ENCODE results near the gene MAP3K10. TPM values are rescaled to one million over a fixed set of nuclear protein-coding genes. Genes with fewer than 3 reads are reported as not detected.
A peak's percentile ranks its signal among the peaks of the same experiment; 100 is the strongest.

The MAP3K10 gene
- total and polyA plus RNA-seq, 2 of the 4 experiments (the other 2 are of a cell fraction): 1.8 to 5.5 TPM

DNA sequence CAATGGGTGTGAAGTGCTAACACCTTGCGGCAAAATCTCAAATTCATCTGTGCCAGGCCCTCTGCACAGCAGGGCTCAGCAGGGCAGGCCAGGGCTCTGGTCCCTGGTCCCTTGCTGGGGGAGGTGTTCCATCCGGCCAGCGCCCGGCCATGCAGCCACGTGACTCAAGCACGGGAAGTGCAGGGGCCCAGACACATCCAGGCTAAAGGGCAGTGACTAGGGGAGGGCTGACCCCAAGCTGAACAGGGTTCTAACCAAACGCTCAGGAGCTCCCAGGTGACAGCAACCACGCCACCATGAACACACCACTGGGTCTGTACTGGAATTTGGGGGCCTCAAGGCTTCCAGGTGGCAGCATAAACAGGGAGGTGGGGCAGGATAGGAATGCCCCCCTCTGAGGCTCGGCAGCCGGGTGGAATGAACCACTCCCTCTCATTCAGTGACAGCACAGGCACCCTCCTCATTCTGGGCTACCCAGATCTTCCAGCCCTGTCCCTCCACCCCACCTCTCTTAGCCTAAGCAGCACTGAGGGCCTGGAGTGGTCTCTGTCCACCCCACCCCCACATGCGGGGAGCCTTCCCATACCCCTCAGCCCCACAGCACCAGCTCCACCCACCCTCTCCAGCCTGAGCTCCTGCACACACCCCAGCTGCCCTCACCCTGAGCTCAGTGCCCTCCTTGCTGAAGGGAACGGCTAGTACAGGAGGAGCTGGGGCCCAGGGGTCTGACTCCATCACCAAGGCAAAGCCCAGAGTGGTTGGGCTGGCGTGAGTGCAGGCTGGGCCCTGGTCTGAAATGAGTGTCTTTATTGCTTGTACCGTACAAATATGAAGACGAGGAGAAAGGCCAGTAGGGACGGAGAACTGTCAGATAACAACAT, 40.6 kb downstream of the MAP3K10 start:
- Histone ChIP-seq H2BK120ac (ENCODE audit: low read depth, low read length) (no peak overlapping the region), H3K9me3 (ENCODE audit: control insufficient read depth, insufficient read depth, low read length) (no peaks in the 10 kb centered on the region), H3K9ac (ENCODE audit: low read depth, low read length) (no peak overlapping the region), H3K14ac (replicated peaks; ENCODE audit: low read depth, low read length) (peak overlapping the region; percentile 55), H3K27me3 (ENCODE audit: control insufficient read depth, insufficient read depth, low read length) (no peaks in the 10 kb centered on the region), H3K4ac (ENCODE audit: low read depth, low read length) (peak overlapping the region; percentile 82; the same call in 1 of the 2 replicates), H4K8ac (ENCODE audit: low read depth in 2 of 2, low read length in 2 of 2) (peak overlapping the region; percentile 80 to 89), H3K27ac (ENCODE audit: insufficient read depth, low read length) (peak overlapping the region; percentile 26; the same call in 1 of the 2 replicates), H3K56ac (ENCODE audit: extremely low read depth, insufficient read depth, low read length) (no peak overlapping the region), H3K4me1 (ENCODE audit: control insufficient read depth, insufficient read depth, low read length) (peaks cover 12% of the 10 kb centered on the region), H4K5ac (ENCODE audit: low read depth, low read length) (peak overlapping the region; percentile 90), H3K36me3 (ENCODE audit: control insufficient read depth, insufficient read depth, low read length) (peaks cover 28% of the 10 kb centered on the region), H2BK20ac (ENCODE audit: low read depth, low read length) (peak overlapping the region; percentile 33; the same call in 1 of the 2 replicates), H3K18ac (ENCODE audit: low read depth, low read length) (peak overlapping the region; percentile 74; the same call in 1 of the 2 replicates), H3K79me1 (ENCODE audit: low read depth in 1 of 2, low read length in 2 of 2) (0 out of 4 replicates have a peak, but pooled peaks cover 4 to 7% of the 10 kb centered on the region in 2 experiments), H2AK5ac (ENCODE audit: low read depth, low read length) (peak overlapping the region; percentile 79), H4K91ac (ENCODE audit: insufficient read depth, low read depth, low read length) (peak overlapping the region; percentile 39), H2BK15ac (ENCODE audit: low read depth, low read length) (no peak overlapping the region), H2AFZ (replicated peaks; ENCODE audit: low read length, poor library complexity) (peak overlapping the region; percentile 84), H3K23ac (ENCODE audit: low read depth, low read length) (peak overlapping the region; percentile 48; the same call in 1 of the 2 replicates), H2AK9ac (replicated peaks; ENCODE audit: low read depth, low read length, poor library complexity) (peak overlapping the region; percentile 81), H2BK5ac (ENCODE audit: low read depth, low read length, poor library complexity, severe bottlenecking) (peak overlapping the region; percentile 83), H3K9me1 (ENCODE audit: insufficient read depth, low read length) (peaks cover 13% of the 10 kb centered on the region), H3K4me2 (ENCODE audit: low read depth, low read length) (peak overlapping the region; percentile 65; the same call in 1 of the 2 replicates), H3K4me3 (ENCODE audit: insufficient read depth, low read depth, low read length) (no peak overlapping the region), H4K20me1 (ENCODE audit: insufficient read depth, low read length) (no peaks in the 10 kb centered on the region)
- dilution Hi-C loops (cut with HindIII; ENCODE audit: low sequenced_read_pairs, unreplicated experiment): no loop called here
- 11% methylated on average over 2 of the region's 16 CpGs; no CpG with 5 or more reads in 1 of the 2 experiments for WGBS, 2 experiments (ENCODE audit: extremely low coverage in 2 of 2, insufficient read length in 1 of 2)
- ATAC-seq (ENCODE audit: low read depth): peak; percentile 74
- intact Hi-C loops (cut with micrococcal nuclease): no loop called here
- ChIA-PET CTCF (no interaction called here), POLR2A (ENCODE audit: unreplicated experiment) (no interaction called here)
- BruUV-seq (replicated peaks): no TSS peak
- TF ChIP-seq MXI1 (IDR thresholded peaks at IDR 0.05; ENCODE audit: borderline replicate concordance, low read depth, low read length) (no peak), NFE2L2 (IDR thresholded peaks at IDR 0.05; ENCODE audit: low read depth, low read length) (no peak), BHLHE40 (IDR thresholded peaks at IDR 0.05; ENCODE audit: low read depth, low read length) (peak; percentile 61; the same call in 1 of the 2 replicates), RAD21 (IDR thresholded peaks at IDR 0.05; ENCODE audit: low read length) (no peak), RCOR1 (IDR thresholded peaks at IDR 0.05; ENCODE audit: insufficient replicate concordance, low read length) (no peak), FOS (IDR thresholded peaks at IDR 0.05; ENCODE audit: low read depth, low read length) (no peak), CHD1 (IDR thresholded peaks at IDR 0.05; ENCODE audit: low read depth, low read length) (no peak), SMC3 (IDR thresholded peaks at IDR 0.05; ENCODE audit: low read depth, low read length) (no peak)
- TF ChIP-seq, protein P1, sequence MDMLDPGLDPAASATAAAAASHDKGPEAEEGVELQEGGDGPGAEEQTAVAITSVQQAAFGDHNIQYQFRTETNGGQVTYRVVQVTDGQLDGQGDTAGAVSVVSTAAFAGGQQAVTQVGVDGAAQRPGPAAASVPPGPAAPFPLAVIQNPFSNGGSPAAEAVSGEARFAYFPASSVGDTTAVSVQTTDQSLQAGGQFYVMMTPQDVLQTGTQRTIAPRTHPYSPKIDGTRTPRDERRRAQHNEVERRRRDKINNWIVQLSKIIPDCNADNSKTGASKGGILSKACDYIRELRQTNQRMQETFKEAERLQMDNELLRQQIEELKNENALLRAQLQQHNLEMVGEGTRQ (IDR thresholded peaks at IDR 0.05; ENCODE audit: low read depth, low read length): peak; percentile 80
- TF ChIP-seq, protein P2, sequence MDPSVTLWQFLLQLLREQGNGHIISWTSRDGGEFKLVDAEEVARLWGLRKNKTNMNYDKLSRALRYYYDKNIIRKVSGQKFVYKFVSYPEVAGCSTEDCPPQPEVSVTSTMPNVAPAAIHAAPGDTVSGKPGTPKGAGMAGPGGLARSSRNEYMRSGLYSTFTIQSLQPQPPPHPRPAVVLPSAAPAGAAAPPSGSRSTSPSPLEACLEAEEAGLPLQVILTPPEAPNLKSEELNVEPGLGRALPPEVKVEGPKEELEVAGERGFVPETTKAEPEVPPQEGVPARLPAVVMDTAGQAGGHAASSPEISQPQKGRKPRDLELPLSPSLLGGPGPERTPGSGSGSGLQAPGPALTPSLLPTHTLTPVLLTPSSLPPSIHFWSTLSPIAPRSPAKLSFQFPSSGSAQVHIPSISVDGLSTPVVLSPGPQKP (IDR thresholded peaks at IDR 0.05; ENCODE audit: borderline replicate concordance, low read depth, low read length): no peak
- TF ChIP-seq, protein P3, sequence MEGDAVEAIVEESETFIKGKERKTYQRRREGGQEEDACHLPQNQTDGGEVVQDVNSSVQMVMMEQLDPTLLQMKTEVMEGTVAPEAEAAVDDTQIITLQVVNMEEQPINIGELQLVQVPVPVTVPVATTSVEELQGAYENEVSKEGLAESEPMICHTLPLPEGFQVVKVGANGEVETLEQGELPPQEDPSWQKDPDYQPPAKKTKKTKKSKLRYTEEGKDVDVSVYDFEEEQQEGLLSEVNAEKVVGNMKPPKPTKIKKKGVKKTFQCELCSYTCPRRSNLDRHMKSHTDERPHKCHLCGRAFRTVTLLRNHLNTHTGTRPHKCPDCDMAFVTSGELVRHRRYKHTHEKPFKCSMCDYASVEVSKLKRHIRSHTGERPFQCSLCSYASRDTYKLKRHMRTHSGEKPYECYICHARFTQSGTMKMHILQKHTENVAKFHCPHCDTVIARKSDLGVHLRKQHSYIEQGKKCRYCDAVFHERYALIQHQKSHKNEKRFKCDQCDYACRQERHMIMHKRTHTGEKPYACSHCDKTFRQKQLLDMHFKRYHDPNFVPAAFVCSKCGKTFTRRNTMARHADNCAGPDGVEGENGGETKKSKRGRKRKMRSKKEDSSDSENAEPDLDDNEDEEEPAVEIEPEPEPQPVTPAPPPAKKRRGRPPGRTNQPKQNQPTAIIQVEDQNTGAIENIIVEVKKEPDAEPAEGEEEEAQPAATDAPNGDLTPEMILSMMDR (conservative IDR thresholded peaks at IDR 0.05; ENCODE audit: low read depth, low read length): no peak
- DNase-seq: no peak
- in situ Hi-C loops (cut with MboI; ENCODE audit: low sequenced_read_pairs): no loop called here
